K562 (cell line): ENCODE results near the gene ATXN2L. TPM values are rescaled to one million over a fixed set of nuclear protein-coding genes. Genes with fewer than 3 reads are reported as not detected.
A peak's percentile ranks its signal among the peaks of the same experiment; 100 is the strongest.

Experiments used
- SAFB ChIP-seq: fragments of 200-400 bp; formaldehyde crosslinking; IDR thresholded peaks from 2 replicates; pipeline ENCODE4 v1.6.1; 2017; ENCODE audit warnings: low read depth, low read length, borderline replicate concordance
- SLC30A9 ChIP-seq: fragments of 250-450 bp; sonication (Bioruptor Pico); IDR thresholded peaks from 2 replicates; pipeline ENCODE4 v1.8.0; 2022; ENCODE audit warnings: mild to moderate bottlenecking, moderate library complexity
- SRSF7 ChIP-seq: fragments of 200-400 bp; formaldehyde crosslinking; optimal IDR thresholded peaks from 2 replicates; pipeline ENCODE3; 2017; ENCODE audit warnings: mild to moderate bottlenecking, low read depth, low read length
- polyA plus RNA-seq, 8 experiments: library from polyadenylated mRNA; depleted of rRNA in 4 of 8; stranded (reverse) in 5 of 8; unstranded in 3 of 8; fragments of >200 nt; fragmentation: Nextera tagmentation in 2 of 8; fragmentation: Illumina TruSeq in 1 of 8; extraction: Ambion mirVana in 2 of 8; extraction: Trizol in 1 of 8; gene quantifications; 2 replicates each; pipeline versions ENCODE4 v1.2.1 to v1.2.3, GENCODE V29; 2011 to 2014; ENCODE audit warnings: inconsistent platforms in 1 of 8, missing spikeins in 1 of 8
- total RNA-seq, 7 experiments: library from RNA; depleted of rRNA in 6 of 7; stranded (reverse); fragments of >200 nt in 6 of 7; fragmentation: Illumina TruSeq in 2 of 7; extraction: Trizol in 2 of 7; gene quantifications; 2 replicates each; pipeline versions ENCODE4 v1.2.1 to v1.2.3, GENCODE V29; 2011 to 2021; ENCODE audit warnings: low replicate concordance in 1 of 7
- TF ChIP-seq, protein P1 (sequence below), 2 experiments: fragments of 450-650 bp in 1 of 2; sonication (generic) in 1 of 2; formaldehyde crosslinking in 1 of 2; IDR thresholded peaks; 2 replicates each; pipeline versions ENCODE4 v1.7.1 to v1.9.0; 2016 to 2022; ENCODE audit warnings: inconsistent platforms in 1 of 2, mild to moderate bottlenecking in 1 of 2, missing genetic modification reagents in 1 of 2
- TF ChIP-seq, protein P2 (sequence below): IDR thresholded peaks from 2 replicates; pipeline ENCODE4 v1.6.1; 2012; ENCODE audit warnings: low read depth, low read length, improper control_type of control experiment, borderline replicate concordance

Gene ATXN2L
- total and polyA plus RNA-seq, 9 of the 15 experiments (the other 6 are each of a cell fraction or from before 2014, with no cell fraction given) = 3.8 to 280 (median 37.2) TPM

DNA sequence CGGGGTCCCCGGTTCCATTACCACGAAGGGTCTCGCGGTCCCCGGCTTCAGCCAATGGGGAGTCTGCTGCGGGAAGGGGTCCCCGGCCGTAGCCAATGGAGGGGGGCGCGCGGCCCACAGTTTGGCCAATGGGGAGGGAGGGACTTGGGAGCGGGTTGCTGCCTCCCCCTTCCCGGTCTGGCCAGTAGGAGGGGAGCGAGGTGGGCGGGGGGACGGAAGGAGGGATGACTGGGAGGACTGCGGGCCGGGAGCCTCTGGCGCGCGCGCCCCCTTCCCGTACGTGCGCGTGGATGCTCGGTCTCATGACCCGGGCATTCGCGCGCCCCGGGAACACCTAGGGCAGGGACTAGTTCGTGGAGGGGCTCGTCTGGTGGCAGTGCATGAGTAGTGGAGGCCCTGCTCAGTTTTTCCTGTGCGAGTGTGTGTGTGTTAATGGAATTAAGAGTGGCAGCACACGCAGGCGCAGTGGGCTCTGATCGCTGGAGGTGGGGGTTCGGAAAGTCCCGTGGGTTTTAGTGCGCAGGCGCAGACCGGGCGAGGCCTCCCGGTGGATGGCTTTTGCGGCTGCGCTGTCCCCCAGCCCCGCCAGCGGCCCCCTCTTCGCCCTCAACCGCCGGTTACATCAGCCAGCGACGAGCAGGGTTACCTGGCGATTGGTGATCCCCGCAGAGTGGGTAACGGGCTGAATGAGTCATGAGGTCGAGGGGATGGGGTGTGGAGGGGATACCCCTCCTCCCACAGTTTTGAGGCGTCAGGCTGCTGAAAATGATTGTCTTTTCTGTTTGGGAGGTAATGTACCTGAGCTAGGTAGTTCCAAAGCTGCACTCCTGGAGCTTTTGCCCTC lies 1.3 kb downstream of the ATXN2L start (continued):
- TF ChIP-seq, protein P1, sequence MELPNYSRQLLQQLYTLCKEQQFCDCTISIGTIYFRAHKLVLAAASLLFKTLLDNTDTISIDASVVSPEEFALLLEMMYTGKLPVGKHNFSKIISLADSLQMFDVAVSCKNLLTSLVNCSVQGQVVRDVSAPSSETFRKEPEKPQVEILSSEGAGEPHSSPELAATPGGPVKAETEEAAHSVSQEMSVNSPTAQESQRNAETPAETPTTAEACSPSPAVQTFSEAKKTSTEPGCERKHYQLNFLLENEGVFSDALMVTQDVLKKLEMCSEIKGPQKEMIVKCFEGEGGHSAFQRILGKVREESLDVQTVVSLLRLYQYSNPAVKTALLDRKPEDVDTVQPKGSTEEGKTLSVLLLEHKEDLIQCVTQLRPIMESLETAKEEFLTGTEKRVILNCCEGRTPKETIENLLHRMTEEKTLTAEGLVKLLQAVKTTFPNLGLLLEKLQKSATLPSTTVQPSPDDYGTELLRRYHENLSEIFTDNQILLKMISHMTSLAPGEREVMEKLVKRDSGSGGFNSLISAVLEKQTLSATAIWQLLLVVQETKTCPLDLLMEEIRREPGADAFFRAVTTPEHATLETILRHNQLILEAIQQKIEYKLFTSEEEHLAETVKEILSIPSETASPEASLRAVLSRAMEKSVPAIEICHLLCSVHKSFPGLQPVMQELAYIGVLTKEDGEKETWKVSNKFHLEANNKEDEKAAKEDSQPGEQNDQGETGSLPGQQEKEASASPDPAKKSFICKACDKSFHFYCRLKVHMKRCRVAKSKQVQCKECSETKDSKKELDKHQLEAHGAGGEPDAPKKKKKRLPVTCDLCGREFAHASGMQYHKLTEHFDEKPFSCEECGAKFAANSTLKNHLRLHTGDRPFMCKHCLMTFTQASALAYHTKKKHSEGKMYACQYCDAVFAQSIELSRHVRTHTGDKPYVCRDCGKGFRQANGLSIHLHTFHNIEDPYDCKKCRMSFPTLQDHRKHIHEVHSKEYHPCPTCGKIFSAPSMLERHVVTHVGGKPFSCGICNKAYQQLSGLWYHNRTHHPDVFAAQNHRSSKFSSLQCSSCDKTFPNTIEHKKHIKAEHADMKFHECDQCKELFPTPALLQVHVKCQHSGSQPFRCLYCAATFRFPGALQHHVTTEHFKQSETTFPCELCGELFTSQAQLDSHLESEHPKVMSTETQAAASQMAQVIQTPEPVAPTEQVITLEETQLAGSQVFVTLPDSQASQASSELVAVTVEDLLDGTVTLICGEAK (IDR thresholded peaks at IDR 0.05) = peak; percentile 52; the same call in 1 of the 2 replicates
- TF ChIP-seq, protein P1 (CRISPR knock-in tag; IDR thresholded peaks at IDR 0.05) = no peak
- TF ChIP-seq SAFB (no peak), SRSF7 (no peak), SLC30A9 (no peak)
- TF ChIP-seq, protein P2, sequence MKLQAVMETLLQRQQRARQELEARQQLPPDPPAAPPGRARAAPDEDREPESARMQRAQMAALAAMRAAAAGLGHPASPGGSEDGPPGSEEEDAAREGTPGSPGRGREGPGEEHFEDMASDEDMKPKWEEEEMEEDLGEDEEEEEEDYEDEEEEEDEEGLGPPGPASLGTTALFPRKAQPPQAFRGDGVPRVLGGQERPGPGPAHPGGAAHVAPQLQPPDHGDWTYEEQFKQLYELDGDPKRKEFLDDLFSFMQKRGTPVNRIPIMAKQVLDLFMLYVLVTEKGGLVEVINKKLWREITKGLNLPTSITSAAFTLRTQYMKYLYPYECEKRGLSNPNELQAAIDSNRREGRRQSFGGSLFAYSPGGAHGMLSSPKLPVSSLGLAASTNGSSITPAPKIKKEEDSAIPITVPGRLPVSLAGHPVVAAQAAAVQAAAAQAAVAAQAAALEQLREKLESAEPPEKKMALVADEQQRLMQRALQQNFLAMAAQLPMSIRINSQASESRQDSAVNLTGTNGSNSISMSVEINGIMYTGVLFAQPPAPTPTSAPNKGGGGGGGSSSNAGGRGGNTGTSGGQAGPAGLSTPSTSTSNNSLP = no peak
